ENCODE data around the gene LRP11. TPM values are rescaled to one million over a fixed set of nuclear protein-coding genes. Genes with fewer than 3 reads are reported as not detected.

LRP11 gene
- total RNA-seq, result 93.3 and 125 TPM in 2 replicates

GRCh38 chr6:149863698-149864577 lies at the start of gene LRP11:
Gene LRP11 (minus strand): TSS chr6:149864359. CDS start chr6:149864020, 339 bp downstream.

GRCh38 chr6:149897855-149898744 lies 33.9 kb upstream of the LRP11 start, which contains the start of gene RAET1E:
Gene RAET1E (minus strand): TSS chr6:149898113. CDS start chr6:149890901, 7,212 bp downstream.

Other genes with a start within 250 kb of the LRP11 start
- gene KATNA1, start 215.6 kb downstream of the LRP11 start, total RNA-seq, result 35.5 and 41.4 TPM in 2 replicates
- gene LATS1, start 146.3 kb downstream of the LRP11 start, total RNA-seq, result 8.5 TPM in 2 replicates
- 28.7 and 39.2 TPM in 2 replicates for gene NUP43, start 117.8 kb downstream of the LRP11 start, total RNA-seq
- 128 and 272 TPM in 2 replicates for gene PCMT1, start 114.6 kb downstream of the LRP11 start, total RNA-seq
- gene RAET1E, start 33.8 kb upstream of the LRP11 start, total RNA-seq, result 0.11 TPM in 1 of 2 replicates, not detected in the other
- gene RAET1G, start 58.8 kb upstream of the LRP11 start, total RNA-seq, result 0.44 and 1.1 TPM in 2 replicates
- gene ULBP2, start 77.7 kb upstream of the LRP11 start, total RNA-seq, result 2.6 and 4.1 TPM in 2 replicates
- 0.12 and 0.22 TPM in 2 replicates for gene ULBP1, start 99.6 kb upstream of the LRP11 start, total RNA-seq
- gene RAET1L, start 161.2 kb upstream of the LRP11 start, total RNA-seq, result not detected in 2 replicates
- 9.9 and 10.0 TPM in 2 replicates for gene ULBP3, start 204.8 kb upstream of the LRP11 start, total RNA-seq